Kidney epithelial cell (primary cell): Measurements from ENCODE around the gene CLIC4. TPM values are rescaled to one million over a fixed set of nuclear protein-coding genes. Genes with fewer than 3 reads are reported as not detected.

Experiments
- DNase-seq: peaks from one replicate; pipeline ENCODE4 v3.0.0-alpha.2; 2010; ENCODE audit warnings: low read depth
- H3K27me3 ChIP-seq: 2 replicates; pipeline ENCODE4 v1.6.0; 2011; ENCODE audit warnings: low read length; ENCODE audit not compliant: control insufficient read depth, insufficient read depth
- H3K36me3 ChIP-seq: 2 replicates; pipeline ENCODE4 v1.5.1; 2011; ENCODE audit warnings: low read length; ENCODE audit not compliant: control insufficient read depth, insufficient read depth
- H3K4me3 ChIP-seq: 2 replicates; pipeline ENCODE4 v1.5.1; 2011; ENCODE audit warnings: low read depth, mild to moderate bottlenecking, control low read depth, low read length
- total RNA-seq: library from RNA; depleted of rRNA; stranded (reverse); fragments of >200 nt; gene quantifications from 2 replicates; pipeline ENCODE4 v1.2.3, GENCODE V29; 2015
- TF ChIP-seq, protein P1 (sequence below): IDR thresholded peaks from 2 replicates; pipeline ENCODE4 v1.5.1; 2011; ENCODE audit warnings: mild to moderate bottlenecking, moderate library complexity, low read length, control low read depth, inconsistent platforms; ENCODE audit not compliant: insufficient read depth, poor library complexity, severe bottlenecking

The CLIC4 gene
- total RNA-seq, 1 donor from 2014 or later: 224 TPM

DNA sequence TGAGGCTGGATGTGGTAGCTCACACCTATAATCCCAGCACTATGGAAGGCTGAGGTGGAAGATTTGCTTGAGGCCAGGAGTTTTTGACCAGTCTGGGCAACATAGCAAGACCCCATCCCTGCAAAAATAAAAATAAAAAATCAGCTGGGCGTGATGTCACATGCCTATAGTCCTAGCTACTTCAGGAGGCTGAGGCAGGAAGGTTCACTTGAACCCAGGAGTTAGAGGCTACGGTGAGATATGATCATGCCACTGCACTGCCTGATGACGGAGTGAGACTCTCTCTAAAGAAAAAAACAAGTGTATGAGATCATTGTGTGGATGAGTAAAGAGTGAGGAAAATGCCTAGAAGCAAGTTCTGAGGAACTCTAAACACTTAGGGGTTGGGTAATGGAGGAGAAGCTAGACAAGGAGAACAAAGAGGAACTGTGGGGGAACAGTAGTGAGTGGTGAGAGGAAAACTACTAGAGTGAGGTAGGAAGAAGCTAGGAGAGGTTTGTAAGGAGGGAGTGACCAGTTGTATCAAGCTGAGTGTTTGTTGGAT is 17.0 kb downstream of the CLIC4 start:
- TF ChIP-seq, protein P1, sequence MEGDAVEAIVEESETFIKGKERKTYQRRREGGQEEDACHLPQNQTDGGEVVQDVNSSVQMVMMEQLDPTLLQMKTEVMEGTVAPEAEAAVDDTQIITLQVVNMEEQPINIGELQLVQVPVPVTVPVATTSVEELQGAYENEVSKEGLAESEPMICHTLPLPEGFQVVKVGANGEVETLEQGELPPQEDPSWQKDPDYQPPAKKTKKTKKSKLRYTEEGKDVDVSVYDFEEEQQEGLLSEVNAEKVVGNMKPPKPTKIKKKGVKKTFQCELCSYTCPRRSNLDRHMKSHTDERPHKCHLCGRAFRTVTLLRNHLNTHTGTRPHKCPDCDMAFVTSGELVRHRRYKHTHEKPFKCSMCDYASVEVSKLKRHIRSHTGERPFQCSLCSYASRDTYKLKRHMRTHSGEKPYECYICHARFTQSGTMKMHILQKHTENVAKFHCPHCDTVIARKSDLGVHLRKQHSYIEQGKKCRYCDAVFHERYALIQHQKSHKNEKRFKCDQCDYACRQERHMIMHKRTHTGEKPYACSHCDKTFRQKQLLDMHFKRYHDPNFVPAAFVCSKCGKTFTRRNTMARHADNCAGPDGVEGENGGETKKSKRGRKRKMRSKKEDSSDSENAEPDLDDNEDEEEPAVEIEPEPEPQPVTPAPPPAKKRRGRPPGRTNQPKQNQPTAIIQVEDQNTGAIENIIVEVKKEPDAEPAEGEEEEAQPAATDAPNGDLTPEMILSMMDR: no peak
- no peak for DNase-seq
- H3K36me3 ChIP-seq: no peaks in the 10 kb centered on the region
- H3K4me3 ChIP-seq: no peak overlapping the region
- no peaks in the 10 kb centered on the region for H3K27me3 ChIP-seq

DNA sequence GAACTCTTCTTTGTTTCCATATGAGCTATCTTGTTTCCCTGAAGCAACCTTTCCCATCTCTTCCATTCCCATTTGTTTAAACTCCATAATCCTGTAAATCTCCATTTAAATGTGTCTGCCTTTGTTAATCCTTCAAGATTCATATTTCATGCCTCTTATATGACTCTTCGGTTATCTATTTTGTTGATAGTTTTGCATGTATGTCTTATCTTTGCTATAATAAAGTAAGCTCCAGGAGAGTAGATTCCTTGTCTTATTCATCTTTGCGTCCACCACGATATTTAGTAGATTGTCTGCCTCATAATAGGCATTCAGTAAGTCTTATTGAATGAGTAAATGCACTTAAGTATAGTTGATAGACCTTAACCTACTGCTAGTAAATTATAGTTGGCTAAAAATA is 18.4 kb downstream of the CLIC4 start:
- no peak overlapping the region for H3K4me3 ChIP-seq
- DNase-seq: no peak
- no peaks in the 10 kb centered on the region for H3K27me3 ChIP-seq
- H3K36me3 ChIP-seq: no peaks in the 10 kb centered on the region
- TF ChIP-seq, protein P1: no peak

DNA sequence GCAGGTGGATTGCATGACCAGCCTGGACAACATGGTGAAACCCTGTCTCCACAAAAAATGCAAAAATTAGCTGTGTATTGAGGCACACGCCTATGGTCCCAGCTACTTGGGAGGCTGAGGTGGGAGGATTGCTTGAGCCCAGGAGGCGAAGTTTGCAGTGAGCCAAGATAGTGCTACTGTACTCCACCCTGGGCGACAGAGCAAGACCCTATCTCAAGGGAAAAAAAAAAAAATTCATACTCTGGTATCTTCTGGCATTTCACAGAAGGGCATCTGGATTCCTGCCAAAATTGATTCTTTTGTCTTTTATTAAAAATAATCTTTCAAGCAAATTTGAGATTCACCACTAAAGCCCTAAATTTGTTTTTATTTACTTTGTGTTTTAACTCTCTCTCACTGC is 19.2 kb downstream of the CLIC4 start:
- TF ChIP-seq, protein P1: no peak
- Histone ChIP-seq H3K27me3 (no peaks in the 10 kb centered on the region), H3K36me3 (no peaks in the 10 kb centered on the region), H3K4me3 (no peak overlapping the region)
- DNase-seq: no peak

DNA sequence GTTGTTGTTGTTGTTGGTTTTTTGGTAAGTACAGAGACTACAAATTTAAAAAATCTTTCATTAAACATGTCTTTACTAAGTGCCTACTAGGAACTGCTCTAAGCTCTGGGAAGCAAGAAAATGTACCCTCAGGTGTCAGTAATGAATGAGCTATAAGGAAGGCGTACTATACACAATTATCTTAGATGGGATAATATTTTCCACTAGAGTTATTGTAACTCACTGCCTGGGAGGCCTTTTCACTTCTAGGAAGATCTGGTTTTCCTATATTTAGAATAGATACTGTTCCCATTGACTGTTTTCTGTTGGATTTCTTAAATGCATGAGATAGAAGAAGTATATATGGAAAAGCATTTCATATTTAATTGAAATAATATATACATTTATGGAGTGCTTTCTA is 19.6 kb downstream of the CLIC4 start:
- no peaks in the 10 kb centered on the region for H3K27me3 ChIP-seq
- H3K36me3 ChIP-seq: no peaks in the 10 kb centered on the region
- no peak for DNase-seq
- no peak overlapping the region for H3K4me3 ChIP-seq
- TF ChIP-seq, protein P1: no peak

DNA sequence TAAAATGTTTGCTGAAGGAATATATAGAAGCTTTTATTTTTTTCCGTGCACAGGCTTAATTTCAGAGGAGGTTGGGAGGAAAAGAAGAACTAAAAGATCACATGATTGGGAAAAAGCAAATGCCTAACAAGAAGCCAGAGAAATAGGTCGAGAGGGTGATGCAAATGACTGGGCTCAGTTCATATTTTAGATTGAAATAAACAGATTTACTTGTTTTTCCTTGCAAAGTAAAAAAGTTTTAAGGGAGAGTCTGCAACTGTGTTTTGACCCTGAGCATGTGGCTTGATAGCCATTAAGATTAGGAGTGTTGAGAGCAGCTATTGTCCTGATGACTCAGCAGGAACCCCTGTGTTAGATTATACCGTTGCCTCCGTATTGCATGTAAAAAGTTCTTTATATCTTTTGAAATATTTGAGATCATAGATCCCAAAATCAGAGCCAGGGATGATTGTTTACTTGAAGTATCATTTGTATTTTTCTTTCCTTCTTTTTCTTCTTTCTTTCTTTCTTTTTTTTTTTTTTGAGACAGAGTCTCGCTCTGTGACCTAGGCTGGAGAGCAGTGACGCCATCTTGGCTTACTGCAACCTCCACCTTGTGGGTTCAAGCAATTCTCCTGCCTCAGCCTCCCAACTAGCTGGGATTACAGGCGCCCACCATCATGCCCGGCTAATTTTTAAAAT is 20.2 kb downstream of the CLIC4 start:
- TF ChIP-seq, protein P1: no peak
- H3K27me3 ChIP-seq: no peaks in the 10 kb centered on the region
- DNase-seq: no peak
- H3K36me3 ChIP-seq: no peaks in the 10 kb centered on the region
- H3K4me3 ChIP-seq: no peak overlapping the region

DNA sequence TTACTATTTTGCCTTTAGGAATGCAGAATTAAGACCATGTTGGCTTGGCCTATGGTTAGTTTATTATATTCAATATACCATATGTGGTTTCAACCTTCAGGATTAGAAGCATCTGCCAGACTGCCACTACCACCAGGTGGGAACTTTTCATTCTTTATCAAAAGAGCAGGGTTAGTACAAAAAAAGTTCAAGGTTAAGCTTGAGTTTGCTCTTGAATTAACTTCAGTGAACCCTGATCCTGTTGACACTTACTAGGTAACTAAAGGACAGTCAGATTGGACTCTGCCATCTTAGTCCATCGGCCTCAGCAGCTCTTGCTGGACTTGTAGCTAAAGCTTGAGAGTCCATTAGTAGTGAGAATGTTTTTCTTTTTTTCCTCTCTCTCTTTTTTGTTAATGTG is 22.1 kb downstream of the CLIC4 start:
- TF ChIP-seq, protein P1: no peak
- no peaks in the 10 kb centered on the region for H3K27me3 ChIP-seq
- no peak for DNase-seq

More for the DNA sequence above, 22.1 kb downstream of the CLIC4 start:
- no peak overlapping the region for H3K4me3 ChIP-seq
- H3K36me3 ChIP-seq: no peaks in the 10 kb centered on the region
